ENCODE data around the gene VANGL2.

The VANGL2 gene

DNA sequence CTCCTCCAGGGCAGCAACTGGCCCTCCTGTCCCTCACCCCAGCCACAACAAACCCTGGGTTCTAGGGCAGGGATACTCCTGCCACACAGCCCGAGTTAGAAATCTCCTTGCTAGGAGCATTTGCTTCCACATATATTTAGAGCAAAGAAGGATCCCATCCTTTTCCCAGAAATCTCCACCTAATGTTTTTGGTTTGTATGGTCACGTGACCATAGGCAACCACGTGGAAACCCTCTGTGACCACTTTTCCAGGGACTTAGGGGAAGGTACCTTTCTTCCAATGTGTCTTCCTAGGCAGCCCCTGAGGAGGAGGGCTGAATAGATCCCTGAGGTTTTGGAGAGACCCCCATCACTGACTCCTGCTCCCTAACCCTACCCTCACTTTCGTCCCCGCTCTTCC, 25.5 kb downstream of the VANGL2 start:
- no peak overlapping the region for H3K27ac ChIP-seq
- H3K27me3 ChIP-seq, result no peaks in the 10 kb centered on the region
- TF ChIP-seq CTCF (IDR thresholded peaks at IDR 0.05), result no peak

GRCh38 chr1:160427625-160428024, 27.3 kb downstream of the VANGL2 start:
- Histone ChIP-seq H3K36me3 (no peaks in the 10 kb centered on the region), H3K4me1 (ENCODE audit: control insufficient read depth in 1 of 2, insufficient read depth in 1 of 2, low read depth in 1 of 2, low read length in 1 of 2) (no peaks in the 10 kb centered on the region), H3K4me3 (ENCODE audit: low read depth in 1 of 2, low read length in 1 of 2) (no peak overlapping the region), H3K27ac (no peak overlapping the region), H3K9me3 (no peaks in the 10 kb centered on the region), H3K27me3 (no peaks in the 10 kb centered on the region)
- TF ChIP-seq CTCF (IDR thresholded peaks at IDR 0.05), result no peak

More for the DNA sequence above, 25.5 kb downstream of the VANGL2 start:
- Histone ChIP-seq H3K4me3 (ENCODE audit: low read depth in 1 of 2, low read length in 1 of 2) (no peak overlapping the region), H3K4me1 (ENCODE audit: control insufficient read depth in 1 of 2, insufficient read depth in 1 of 2, low read depth in 1 of 2, low read length in 1 of 2) (no peaks in the 10 kb centered on the region), H3K9me3 (no peaks in the 10 kb centered on the region), H3K36me3 (no peaks in the 10 kb centered on the region)

DNA sequence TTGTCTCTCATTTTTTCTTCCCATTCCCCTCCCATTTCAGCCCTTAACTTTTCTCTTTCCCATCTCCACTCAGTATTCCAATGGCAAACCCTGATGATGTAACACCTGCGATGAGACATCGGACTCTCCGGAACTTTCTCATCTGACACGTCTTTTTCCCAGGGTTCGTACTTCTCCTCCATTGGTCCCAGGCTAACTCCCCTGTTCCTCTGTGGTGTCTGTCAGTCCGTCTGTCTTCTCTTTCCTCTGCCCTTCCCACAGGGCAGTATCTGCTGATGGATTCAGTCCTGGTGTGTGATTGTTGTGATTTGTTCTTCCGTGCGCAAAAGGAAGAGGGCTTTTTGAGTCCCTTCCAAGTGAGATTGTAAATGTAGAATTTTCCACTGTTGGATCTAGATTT, 27.7 kb downstream of the VANGL2 start:
- Histone ChIP-seq H3K27ac (no peak overlapping the region), H3K4me1 (ENCODE audit: control insufficient read depth in 1 of 2, insufficient read depth in 1 of 2, low read depth in 1 of 2, low read length in 1 of 2) (no peaks in the 10 kb centered on the region)
- no peak for TF ChIP-seq CTCF (IDR thresholded peaks at IDR 0.05)

GRCh38 chr1:160428655-160429054, 28.3 kb downstream of the VANGL2 start:
- no peak for TF ChIP-seq CTCF (IDR thresholded peaks at IDR 0.05)
- Histone ChIP-seq H3K27ac (no peak overlapping the region), H3K4me1 (ENCODE audit: control insufficient read depth in 1 of 2, insufficient read depth in 1 of 2, low read depth in 1 of 2, low read length in 1 of 2) (no peaks in the 10 kb centered on the region)

More for the DNA sequence above, 27.7 kb downstream of the VANGL2 start:
- no peaks in the 10 kb centered on the region for H3K27me3 ChIP-seq
- no peaks in the 10 kb centered on the region for H3K36me3 ChIP-seq
- no peak overlapping the region for H3K4me3 ChIP-seq (ENCODE audit: low read depth in 1 of 2, low read length in 1 of 2)
- no peaks in the 10 kb centered on the region for H3K9me3 ChIP-seq

GRCh38 chr1:160429125-160429561, 28.8 kb downstream of the VANGL2 start:
- Histone ChIP-seq H3K27ac (no peak overlapping the region), H3K4me3 (ENCODE audit: low read depth in 1 of 2, low read length in 1 of 2) (no peak overlapping the region), H3K36me3 (no peaks in the 10 kb centered on the region), H3K27me3 (no peaks in the 10 kb centered on the region), H3K4me1 (ENCODE audit: control insufficient read depth in 1 of 2, insufficient read depth in 1 of 2, low read depth in 1 of 2, low read length in 1 of 2) (no peaks in the 10 kb centered on the region), H3K9me3 (no peaks in the 10 kb centered on the region)
- no peak for TF ChIP-seq CTCF (IDR thresholded peaks at IDR 0.05)

More at GRCh38 chr1:160428655-160429054, 28.3 kb downstream of the VANGL2 start:
- H3K4me3 ChIP-seq (ENCODE audit: low read depth in 1 of 2, low read length in 1 of 2), result no peak overlapping the region
- H3K27me3 ChIP-seq, result no peaks in the 10 kb centered on the region
- no peaks in the 10 kb centered on the region for H3K9me3 ChIP-seq
- no peaks in the 10 kb centered on the region for H3K36me3 ChIP-seq

Measured in neutrophil (primary cell).